ENCODE measurements around the gene RRP8.

The RRP8 gene

DNA sequence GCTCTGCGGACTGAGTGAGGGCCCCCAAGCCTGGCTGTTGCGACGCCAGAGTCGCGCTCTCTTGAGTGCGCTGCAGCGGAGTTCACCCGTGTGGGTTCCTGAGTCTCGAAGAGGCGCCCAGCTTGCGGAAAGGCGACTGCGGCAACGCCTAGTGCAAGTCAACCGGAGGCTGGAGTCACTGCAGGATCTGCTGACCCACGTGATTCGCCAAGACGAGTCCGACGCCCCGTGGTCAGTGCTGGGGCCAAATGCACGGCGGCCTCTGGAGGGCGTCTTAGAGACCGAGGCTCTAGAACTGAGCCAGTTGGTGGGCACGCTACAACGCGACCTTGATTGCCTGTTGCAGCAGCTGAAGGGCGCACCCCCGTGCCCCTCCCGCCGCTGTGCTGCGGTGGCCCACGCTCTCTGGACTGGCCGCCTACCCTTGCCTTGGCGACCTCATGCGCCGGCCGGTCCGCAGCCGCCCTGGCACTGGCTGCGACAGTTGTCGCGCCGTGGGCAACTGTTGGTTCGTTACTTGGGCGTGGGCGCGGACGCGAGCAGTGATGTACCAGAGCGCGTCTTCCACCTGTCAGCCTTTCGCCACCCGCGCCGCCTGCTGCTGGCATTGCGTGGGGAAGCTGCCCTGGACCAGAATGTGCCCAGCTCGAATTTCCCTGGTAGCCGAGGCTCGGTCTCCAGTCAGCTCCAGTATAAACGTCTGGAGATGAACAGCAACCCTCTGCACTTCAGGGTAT is 32.6 kb downstream of the RRP8 start:
- TF ChIP-seq, protein P1, sequence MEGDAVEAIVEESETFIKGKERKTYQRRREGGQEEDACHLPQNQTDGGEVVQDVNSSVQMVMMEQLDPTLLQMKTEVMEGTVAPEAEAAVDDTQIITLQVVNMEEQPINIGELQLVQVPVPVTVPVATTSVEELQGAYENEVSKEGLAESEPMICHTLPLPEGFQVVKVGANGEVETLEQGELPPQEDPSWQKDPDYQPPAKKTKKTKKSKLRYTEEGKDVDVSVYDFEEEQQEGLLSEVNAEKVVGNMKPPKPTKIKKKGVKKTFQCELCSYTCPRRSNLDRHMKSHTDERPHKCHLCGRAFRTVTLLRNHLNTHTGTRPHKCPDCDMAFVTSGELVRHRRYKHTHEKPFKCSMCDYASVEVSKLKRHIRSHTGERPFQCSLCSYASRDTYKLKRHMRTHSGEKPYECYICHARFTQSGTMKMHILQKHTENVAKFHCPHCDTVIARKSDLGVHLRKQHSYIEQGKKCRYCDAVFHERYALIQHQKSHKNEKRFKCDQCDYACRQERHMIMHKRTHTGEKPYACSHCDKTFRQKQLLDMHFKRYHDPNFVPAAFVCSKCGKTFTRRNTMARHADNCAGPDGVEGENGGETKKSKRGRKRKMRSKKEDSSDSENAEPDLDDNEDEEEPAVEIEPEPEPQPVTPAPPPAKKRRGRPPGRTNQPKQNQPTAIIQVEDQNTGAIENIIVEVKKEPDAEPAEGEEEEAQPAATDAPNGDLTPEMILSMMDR (conservative IDR thresholded peaks at IDR 0.05; ENCODE audit: control insufficient read depth, insufficient read depth, low read depth, low read length): no peak
- H3K4me3 ChIP-seq (ENCODE audit: control insufficient read depth, low read depth, low read length): no peak overlapping the region
- DNase-seq (ENCODE audit: low read depth): no peak

DNA sequence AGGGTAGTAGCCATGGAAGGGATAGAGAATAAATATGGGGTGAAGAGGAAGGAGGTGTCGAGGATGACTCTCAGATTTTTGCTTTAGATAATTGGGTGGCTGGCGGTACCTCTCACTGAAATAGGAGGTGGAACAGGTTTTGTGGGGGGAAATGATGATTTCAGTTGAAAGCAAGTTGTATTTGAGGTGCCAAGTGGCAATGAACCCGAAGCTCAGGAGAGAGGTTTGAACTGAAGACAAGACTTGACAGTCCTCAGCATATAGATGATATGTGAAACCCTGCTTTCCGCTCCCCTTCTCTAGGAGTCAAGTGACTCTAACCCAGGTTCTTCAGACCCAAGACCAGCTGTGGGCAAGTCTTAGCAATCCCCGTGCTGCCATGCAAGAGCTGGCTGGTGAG is 33.7 kb downstream of the RRP8 start:
- TF ChIP-seq, protein P1 (conservative IDR thresholded peaks at IDR 0.05; ENCODE audit: control insufficient read depth, insufficient read depth, low read depth, low read length): no peak
- DNase-seq (ENCODE audit: low read depth): no peak

DNA sequence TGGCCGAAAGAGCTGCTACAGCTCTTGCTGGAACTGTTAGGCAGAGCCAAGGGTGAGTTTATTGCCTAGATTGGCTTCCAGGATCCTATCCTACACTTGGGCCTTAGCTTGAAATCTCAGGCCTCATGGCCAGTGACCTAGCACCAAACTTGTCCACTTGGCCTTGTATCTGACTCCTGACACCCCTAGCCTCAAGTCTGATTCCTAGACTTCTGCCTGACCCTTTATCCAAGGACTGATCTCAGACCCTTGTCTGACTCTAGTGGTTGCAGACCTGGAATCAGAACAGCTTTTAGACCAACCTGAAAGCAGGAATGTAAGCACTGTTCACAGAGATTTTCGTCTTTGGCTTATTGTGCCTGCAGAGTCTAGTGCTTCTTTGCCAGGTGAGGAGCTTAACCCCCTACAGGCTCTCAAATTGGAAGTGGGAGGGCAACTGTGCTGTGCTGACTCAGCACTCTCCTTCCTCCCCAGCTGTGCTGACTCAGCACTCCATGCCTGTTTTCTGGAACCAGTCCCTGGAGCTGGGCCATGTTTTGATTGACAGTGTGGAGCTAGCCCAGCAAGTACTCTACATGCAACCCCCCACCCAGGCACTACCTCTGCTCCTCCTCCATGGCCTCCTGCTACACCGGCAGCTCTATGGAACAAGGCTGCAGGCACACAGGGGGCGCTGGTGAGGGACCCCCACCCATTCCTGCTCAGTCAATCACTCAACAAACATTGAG is 35.1 kb downstream of the RRP8 start:
- TF ChIP-seq, protein P1 (conservative IDR thresholded peaks at IDR 0.05; ENCODE audit: control insufficient read depth, insufficient read depth, low read depth, low read length): no peak
- DNase-seq (ENCODE audit: low read depth): peak; percentile 71
- H3K4me3 ChIP-seq (ENCODE audit: control insufficient read depth, low read depth, low read length): no peak overlapping the region

More for the DNA sequence above, 33.7 kb downstream of the RRP8 start:
- no peak overlapping the region for H3K4me3 ChIP-seq (ENCODE audit: control insufficient read depth, low read depth, low read length)

DNA sequence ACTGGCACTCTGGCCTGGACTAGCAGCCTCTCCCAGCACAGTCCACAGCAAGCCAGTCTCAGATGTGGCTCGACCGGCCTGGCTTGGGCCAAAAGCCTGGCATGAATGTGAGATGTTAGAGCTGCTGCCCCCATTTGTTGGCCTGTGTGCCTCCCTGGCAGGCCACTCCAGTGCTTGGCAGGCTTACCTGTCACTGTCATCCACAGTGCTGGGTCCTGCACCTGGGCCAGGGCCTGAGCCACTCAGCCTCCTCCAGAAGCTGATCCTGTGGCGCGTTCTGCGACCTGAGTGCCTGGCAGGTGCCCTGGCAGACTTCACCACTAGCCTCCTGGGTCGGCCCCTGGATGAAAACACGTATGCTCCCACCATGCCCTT is 36.1 kb downstream of the RRP8 start:
- H3K4me3 ChIP-seq (ENCODE audit: control insufficient read depth, low read depth, low read length): no peak overlapping the region
- TF ChIP-seq, protein P1 (conservative IDR thresholded peaks at IDR 0.05; ENCODE audit: control insufficient read depth, insufficient read depth, low read depth, low read length): no peak
- DNase-seq (ENCODE audit: low read depth): no peak

DNA sequence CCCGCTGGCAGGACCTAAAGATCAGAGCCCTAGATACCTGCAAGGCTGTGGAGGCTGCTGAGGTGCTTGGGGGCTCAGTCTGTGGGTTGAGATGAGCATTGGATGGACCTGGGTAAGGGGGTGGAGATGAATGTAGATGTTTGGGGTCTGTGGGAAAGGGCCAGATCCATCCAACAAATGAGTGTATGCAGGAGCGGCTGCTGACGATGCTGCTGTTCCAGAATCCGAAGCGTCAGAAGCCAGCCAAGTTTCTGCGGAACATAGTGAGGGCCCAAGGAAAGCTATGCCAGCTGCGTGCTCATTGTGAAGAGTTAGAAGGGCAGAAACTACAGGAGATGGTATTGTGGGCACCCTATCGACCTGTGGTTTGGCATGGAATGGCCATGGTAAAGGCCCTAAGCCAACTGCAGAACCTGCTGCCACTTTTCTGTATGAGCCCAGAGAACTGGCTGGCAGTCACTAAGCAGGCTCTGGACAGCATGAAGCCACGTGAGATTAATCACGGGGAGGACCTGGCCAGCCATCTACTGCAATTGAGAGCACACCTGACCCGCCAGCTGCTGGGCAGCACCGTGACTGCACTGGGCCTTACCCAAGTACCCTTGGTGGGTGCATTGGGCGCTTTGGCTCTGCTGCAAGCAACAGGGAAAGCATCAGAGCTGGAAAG is 36.6 kb downstream of the RRP8 start:
- H3K4me3 ChIP-seq (ENCODE audit: control insufficient read depth, low read depth, low read length): no peak overlapping the region
- TF ChIP-seq, protein P1 (conservative IDR thresholded peaks at IDR 0.05; ENCODE audit: control insufficient read depth, insufficient read depth, low read depth, low read length): no peak
- DNase-seq (ENCODE audit: low read depth): no peak

DNA sequence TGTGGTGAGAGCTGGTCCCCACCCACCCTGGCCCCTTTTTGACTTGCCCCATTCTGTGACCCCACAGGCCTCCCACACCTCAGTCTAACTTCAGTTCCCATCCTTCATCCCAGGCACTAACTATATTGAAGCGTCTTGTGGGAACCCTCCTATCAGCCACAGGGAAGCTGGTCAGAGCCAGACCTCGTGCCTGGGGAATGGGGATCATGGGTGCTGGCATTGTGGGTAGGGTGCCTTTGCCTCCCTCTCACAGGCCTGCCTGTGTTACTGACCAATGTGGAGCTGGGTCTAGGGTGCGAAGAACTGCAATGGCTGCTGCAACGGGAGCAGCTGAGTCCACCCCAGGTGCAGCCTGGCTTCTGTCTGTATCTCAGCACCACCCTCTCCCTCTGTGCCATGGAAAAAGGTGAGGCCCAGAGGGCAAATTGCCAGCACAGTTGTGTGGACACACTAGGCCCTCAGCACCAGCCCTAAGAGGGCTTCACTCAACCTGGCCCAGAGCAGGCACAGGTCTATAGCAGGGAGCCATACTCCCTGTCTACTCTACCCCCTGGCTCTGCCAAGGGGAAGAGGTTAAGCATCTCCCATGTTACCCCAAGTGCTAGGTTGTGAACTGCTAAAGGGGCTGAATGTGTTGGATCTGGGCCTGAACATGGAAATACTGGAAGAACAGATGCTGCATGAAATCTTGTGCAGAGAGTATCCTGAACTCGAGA is 37.3 kb downstream of the RRP8 start:
- no peak overlapping the region for H3K4me3 ChIP-seq (ENCODE audit: control insufficient read depth, low read depth, low read length)
- no peak for DNase-seq (ENCODE audit: low read depth)
- TF ChIP-seq, protein P1 (conservative IDR thresholded peaks at IDR 0.05; ENCODE audit: control insufficient read depth, insufficient read depth, low read depth, low read length): no peak
